Measurements from ENCODE around the gene REL. TPM values are rescaled to one million over a fixed set of nuclear protein-coding genes. Genes with fewer than 3 reads are reported as not detected.

The REL gene
- total RNA-seq, 1 experiment from 2014 or later, result 6.2 TPM

GRCh38 chr2:60867007-60867406, 14.4 kb upstream of the REL start:
- no peaks in the 10 kb centered on the region for H3K36me3 Mint-ChIP-seq (ENCODE audit: insufficient read depth in 1 of 3, low read depth in 3 of 3)
- Histone ChIP-seq H3K23ac (ENCODE audit: insufficient read length, low read depth, low read length) (no peak overlapping the region), H3K23me2 (ENCODE audit: insufficient read length, low read depth, low read length, poor library complexity, severe bottlenecking) (no peaks in the 10 kb centered on the region), H3K56ac (ENCODE audit: insufficient read length, low read depth, low read length) (no peak overlapping the region), H4K5ac (ENCODE audit: insufficient read length, low read depth, low read length) (no peak overlapping the region), H4K91ac (ENCODE audit: insufficient read length, low read depth, low read length) (no peak overlapping the region), H3K4me2 (ENCODE audit: insufficient read depth, insufficient read length, low read length) (no peak overlapping the region), H3T11ph (ENCODE audit: low read length) (no peak overlapping the region), H3K79me1 (ENCODE audit: insufficient read depth, low read depth, low read length, poor library complexity, severe bottlenecking) (no peaks in the 10 kb centered on the region), H4K20me1 (ENCODE audit: control insufficient read depth, insufficient read depth, insufficient read length) (no peaks in the 10 kb centered on the region), H3K79me2 (ENCODE audit: insufficient read depth, low read length) (no peaks in the 10 kb centered on the region), H2BK20ac (ENCODE audit: low read depth, low read length, poor library complexity, severe bottlenecking) (no peak overlapping the region), H3K9me3 (ENCODE audit: control insufficient read depth, low read depth, low read length) (no peaks in the 10 kb centered on the region), H3K27me3 (ENCODE audit: insufficient read depth, low read length) (no peaks in the 10 kb centered on the region), H2BK15ac (ENCODE audit: low read depth, low read length) (no peak overlapping the region), H3K27ac (ENCODE audit: insufficient read length, low read depth, low read length) (no peak overlapping the region), H2BK120ac (ENCODE audit: low read depth, low read length, poor library complexity, severe bottlenecking) (no peak overlapping the region), H2AFZ (ENCODE audit: low read length) (no peak overlapping the region), H3K18ac (ENCODE audit: insufficient read length, low read depth, low read length) (no peak overlapping the region), H3K14ac (ENCODE audit: insufficient read depth, low read length) (no peak overlapping the region), H3K4ac (ENCODE audit: low read depth, low read length) (no peak overlapping the region), H3K4me1 (ENCODE audit: insufficient read depth, low read length) (no peaks in the 10 kb centered on the region), H4K8ac (replicated peaks; ENCODE audit: insufficient read length, low read depth, low read length) (no peak overlapping the region), H2BK12ac (ENCODE audit: insufficient read length, low read depth, low read length) (no peak overlapping the region), H2AK5ac (ENCODE audit: insufficient read length, low read length) (no peak overlapping the region), H3K9ac (ENCODE audit: extremely low read depth, insufficient read length, low read length) (no peak overlapping the region), H2BK5ac (ENCODE audit: insufficient read length, low read length) (no peak overlapping the region)
- no peak for DNase-seq
- no peak for TF ChIP-seq CTCF (conservative IDR thresholded peaks at IDR 0.05)
- WGBS (ENCODE audit: extremely low coverage, insufficient read length, low lambda C conversion rate), result no CpG with 5 or more reads among the region's 3 CpGs
- no peaks in the 10 kb centered on the region for H3K4me1 Mint-ChIP-seq
- H3K27ac Mint-ChIP-seq, result no peak overlapping the region
- H3K9me3 Mint-ChIP-seq, result no peaks in the 10 kb centered on the region; a peak in 1 of 5 replicates
- peaks cover 8% of the 10 kb centered on the region for H3K27me3 Mint-ChIP-seq (ENCODE audit: low read depth)
- no peak overlapping the region for H3K4me3 Mint-ChIP-seq
